H9 (cell line): ENCODE data around the gene ZBTB16. TPM values are rescaled to one million over a fixed set of nuclear protein-coding genes. Genes with fewer than 3 reads are reported as not detected.

Source experiments
- DNase-seq: peaks from one replicate; pipeline ENCODE4 v3.0.0-alpha.2; 2017
- H2AFZ ChIP-seq: one replicate; pipeline ENCODE4 v1.6.1; 2013; ENCODE audit warnings: mild to moderate bottlenecking, low read length, control low read depth, moderate library complexity
- H2AK5ac ChIP-seq: 2 replicates; pipeline ENCODE4 v1.6.1; 2013; ENCODE audit warnings: low read length, control low read depth, mixed read lengths; ENCODE audit not compliant: insufficient read length
- H2BK120ac ChIP-seq: one replicate; pipeline ENCODE4 v1.6.1; 2013; ENCODE audit warnings: low read depth, mild to moderate bottlenecking, low read length, control low read depth, inconsistent platforms; ENCODE audit not compliant: poor library complexity, severe bottlenecking
- H2BK12ac ChIP-seq: 2 replicates; pipeline ENCODE4 v1.6.1; 2013; ENCODE audit warnings: low read length, control low read depth, mixed read lengths, low read depth; ENCODE audit not compliant: insufficient read length
- H2BK15ac ChIP-seq: 2 replicates; pipeline ENCODE4 v1.6.1; 2013; ENCODE audit warnings: low read depth, low read length, control low read depth
- H2BK20ac ChIP-seq: one replicate; pipeline ENCODE4 v1.6.1; 2013; ENCODE audit warnings: low read depth, mild to moderate bottlenecking, low read length, control low read depth, inconsistent platforms; ENCODE audit not compliant: poor library complexity, severe bottlenecking
- H2BK5ac ChIP-seq: 2 replicates; pipeline ENCODE4 v1.6.1; 2013; ENCODE audit warnings: low read length, control low read depth, mixed read lengths; ENCODE audit not compliant: insufficient read length
- H3K14ac ChIP-seq: 2 replicates; pipeline ENCODE4 v1.6.1; 2013; ENCODE audit warnings: low read length, control low read depth; ENCODE audit not compliant: insufficient read depth
- H3K18ac ChIP-seq: 2 replicates; pipeline ENCODE4 v1.6.1; 2013; ENCODE audit warnings: low read depth, mild to moderate bottlenecking, mixed read lengths, low read length, control low read depth; ENCODE audit not compliant: insufficient read length
- H3K23ac ChIP-seq: 2 replicates; pipeline ENCODE4 v1.6.1; 2013; ENCODE audit warnings: low read length, control low read depth, mixed read lengths, low read depth; ENCODE audit not compliant: insufficient read length
- H3K23me2 ChIP-seq: 2 replicates; pipeline ENCODE4 v1.6.1; 2013; ENCODE audit warnings: low read depth, mild to moderate bottlenecking, mixed read lengths, low read length, control low read depth; ENCODE audit not compliant: insufficient read length, poor library complexity, severe bottlenecking
- H3K27ac ChIP-seq: 2 replicates; pipeline ENCODE4 v1.5.1; 2013; ENCODE audit warnings: low read length, control low read depth, mixed read lengths, low read depth; ENCODE audit not compliant: insufficient read length
- H3K27me3 ChIP-seq: 2 replicates; pipeline ENCODE4 v1.6.1; 2013; ENCODE audit warnings: low read length, control low read depth, inconsistent platforms; ENCODE audit not compliant: insufficient read depth
- H3K4ac ChIP-seq: 2 replicates; pipeline ENCODE4 v1.6.1; 2013; ENCODE audit warnings: low read depth, mild to moderate bottlenecking, control low read depth, inconsistent platforms, low read length, moderate library complexity
- H3K4me1 ChIP-seq: 2 replicates; pipeline ENCODE4 v1.6.1; 2013; ENCODE audit warnings: low read length, control low read depth, inconsistent platforms; ENCODE audit not compliant: insufficient read depth
- H3K4me2 ChIP-seq: 2 replicates; pipeline ENCODE4 v1.6.1; 2013; ENCODE audit warnings: low read length, control low read depth, mixed read lengths; ENCODE audit not compliant: insufficient read length, insufficient read depth
- H3K56ac ChIP-seq: 2 replicates; pipeline ENCODE4 v1.6.1; 2013; ENCODE audit warnings: low read depth, mild to moderate bottlenecking, mixed read lengths, low read length, control low read depth; ENCODE audit not compliant: insufficient read length
- H3K79me1 ChIP-seq: 2 replicates; pipeline ENCODE4 v1.6.1; 2013; ENCODE audit warnings: low read depth, mild to moderate bottlenecking, moderate library complexity, low read length, control low read depth, inconsistent platforms; ENCODE audit not compliant: insufficient read depth, poor library complexity, severe bottlenecking
- H3K79me2 ChIP-seq: 2 replicates; pipeline ENCODE4 v1.6.1; 2013; ENCODE audit warnings: low read length, control low read depth, inconsistent platforms; ENCODE audit not compliant: insufficient read depth
- H3K9ac ChIP-seq: 2 replicates; pipeline ENCODE4 v1.6.1; 2013; ENCODE audit warnings: low read length, control low read depth, mixed read lengths; ENCODE audit not compliant: insufficient read length; ENCODE audit errors: extremely low read depth
- H3K9me3 ChIP-seq: one replicate; pipeline ENCODE4 v1.6.1; 2013; ENCODE audit warnings: low read depth, low read length, inconsistent platforms; ENCODE audit not compliant: control insufficient read depth
- H3T11ph ChIP-seq: one replicate; pipeline ENCODE4 v1.6.1; 2013; ENCODE audit warnings: mild to moderate bottlenecking, low read length, control low read depth, inconsistent platforms
- H4K20me1 ChIP-seq: one replicate; pipeline ENCODE4 v1.6.1; 2013; ENCODE audit not compliant: control insufficient read depth, insufficient read length, insufficient read depth
- H4K5ac ChIP-seq: 2 replicates; pipeline ENCODE4 v1.6.1; 2013; ENCODE audit warnings: low read depth, mild to moderate bottlenecking, mixed read lengths, low read length, control low read depth; ENCODE audit not compliant: insufficient read length
- H4K8ac ChIP-seq: replicated peaks from 2 replicates; pipeline ENCODE4 v1.6.1; 2013; ENCODE audit warnings: low read length, control low read depth, mixed read lengths, low read depth; ENCODE audit not compliant: insufficient read length
- H4K91ac ChIP-seq: 2 replicates; pipeline ENCODE4 v1.6.1; 2013; ENCODE audit warnings: low read depth, mild to moderate bottlenecking, moderate library complexity, mixed read lengths, low read length, control low read depth; ENCODE audit not compliant: insufficient read length
- H3K27ac Mint-ChIP-seq, 3 experiments: 2 replicates in 2 of 3; 3 replicates in 1 of 3; pipeline ENCODE4 v1.8.0; 2020 to 2021; ENCODE audit warnings: mixed read lengths in 3 of 3, mild to moderate bottlenecking in 1 of 3, moderate library complexity in 1 of 3
- H3K27me3 Mint-ChIP-seq: 2 replicates; pipeline ENCODE4 v1.8.0; 2021; ENCODE audit warnings: low read depth, mild to moderate bottlenecking, moderate library complexity, mixed read lengths
- H3K36me3 Mint-ChIP-seq, 3 experiments: 2 replicates in 2 of 3; 3 replicates in 1 of 3; pipeline ENCODE4 v1.8.0; 2020 to 2021; ENCODE audit warnings: low read depth in 3 of 3, mixed read lengths in 3 of 3; ENCODE audit not compliant: insufficient read depth in 1 of 3
- H3K4me1 Mint-ChIP-seq, 2 experiments: 2 replicates each; pipeline ENCODE4 v1.8.0; 2020; ENCODE audit warnings: mixed read lengths in 2 of 2
- H3K4me3 Mint-ChIP-seq, 2 experiments: 2 replicates in 1 of 2; 3 replicates in 1 of 2; pipeline ENCODE4 v1.8.0; 2020 to 2021; ENCODE audit warnings: mild to moderate bottlenecking in 2 of 2, mixed read lengths in 2 of 2, moderate library complexity in 1 of 2
- H3K9me3 Mint-ChIP-seq, 2 experiments: 2 replicates in 1 of 2; 3 replicates in 1 of 2; pipeline ENCODE4 v1.8.0; 2020; ENCODE audit warnings: mild to moderate bottlenecking in 2 of 2, mixed read lengths in 2 of 2, moderate library complexity in 1 of 2
- whole genome bisulfite sequencing: extraction: QIAGEN DNeasy Blood & Tissue Kit; methylation state at CpG from one replicate; pipeline ENCODE4 v1.1.7; 2013; ENCODE audit warnings: missing lambda C conversion rate, low lambda C conversion rate, mixed read lengths; ENCODE audit not compliant: insufficient read length; ENCODE audit errors: extremely low coverage; 5-methylcytosine and 5-hydroxymethylcytosine counted together
- total RNA-seq: library from RNA; stranded (reverse); gene quantifications from 2 replicates; pipeline ENCODE4 v1.2.1, GENCODE V29; 2021
- TF ChIP-seq, protein P1 (sequence below): fragments of 200-600 bp; sonication (generic); conservative IDR thresholded peaks from 3 replicates; pipeline ENCODE4 v1.8.0; 2021; ENCODE audit warnings: antibody characterized with exemption, mild to moderate bottlenecking

Gene ZBTB16
- total RNA-seq, 1 experiment from 2014 or later: not detected

GRCh38 chr11:114033572-114033971 is 25.9 kb upstream of the ZBTB16 start:
- no peak overlapping the region for H3K14ac ChIP-seq
- no peaks in the 10 kb centered on the region; a peak in 1 of 7 replicates for H3K36me3 Mint-ChIP-seq
- no peaks in the 10 kb centered on the region; a peak in 1 of 5 replicates for H3K9me3 Mint-ChIP-seq
- H3K23ac ChIP-seq: no peak overlapping the region
- no CpG with 5 or more reads among the region's 2 CpGs for WGBS
- no peak overlapping the region for H2BK5ac ChIP-seq
- no peak overlapping the region for H3K4me3 Mint-ChIP-seq
- no peak overlapping the region for H4K91ac ChIP-seq
- no peak overlapping the region for H3T11ph ChIP-seq
- peaks cover 46% of the 10 kb centered on the region for H3K27me3 Mint-ChIP-seq
- no peaks in the 10 kb centered on the region for H3K4me1 ChIP-seq
- no peak overlapping the region for H2AK5ac ChIP-seq
- no peak overlapping the region for H2AFZ ChIP-seq
- H4K5ac ChIP-seq: no peak overlapping the region
- no peak overlapping the region for H4K8ac ChIP-seq
- H3K9ac ChIP-seq: no peak overlapping the region
- H2BK20ac ChIP-seq: no peak overlapping the region
- H4K20me1 ChIP-seq: no peaks in the 10 kb centered on the region
- H3K9me3 ChIP-seq: no peaks in the 10 kb centered on the region
- H3K56ac ChIP-seq: no peak overlapping the region
- H3K23me2 ChIP-seq: peaks cover 4% of the 10 kb centered on the region
- H2BK12ac ChIP-seq: no peak overlapping the region
- no peak overlapping the region for H2BK15ac ChIP-seq
- no peak overlapping the region for H3K27ac Mint-ChIP-seq
- H3K18ac ChIP-seq: no peak overlapping the region
- peaks cover 3% of the 10 kb centered on the region in 2 experiments; a peak in 1 of 4 replicates for H3K4me1 Mint-ChIP-seq
- no peak overlapping the region for H3K27ac ChIP-seq
- no peaks in the 10 kb centered on the region for H3K27me3 ChIP-seq
- no peak for DNase-seq
- H3K4me2 ChIP-seq: no peak overlapping the region
- H2BK120ac ChIP-seq: no peak overlapping the region
- H3K79me1 ChIP-seq: no peaks in the 10 kb centered on the region
- TF ChIP-seq, protein P1, sequence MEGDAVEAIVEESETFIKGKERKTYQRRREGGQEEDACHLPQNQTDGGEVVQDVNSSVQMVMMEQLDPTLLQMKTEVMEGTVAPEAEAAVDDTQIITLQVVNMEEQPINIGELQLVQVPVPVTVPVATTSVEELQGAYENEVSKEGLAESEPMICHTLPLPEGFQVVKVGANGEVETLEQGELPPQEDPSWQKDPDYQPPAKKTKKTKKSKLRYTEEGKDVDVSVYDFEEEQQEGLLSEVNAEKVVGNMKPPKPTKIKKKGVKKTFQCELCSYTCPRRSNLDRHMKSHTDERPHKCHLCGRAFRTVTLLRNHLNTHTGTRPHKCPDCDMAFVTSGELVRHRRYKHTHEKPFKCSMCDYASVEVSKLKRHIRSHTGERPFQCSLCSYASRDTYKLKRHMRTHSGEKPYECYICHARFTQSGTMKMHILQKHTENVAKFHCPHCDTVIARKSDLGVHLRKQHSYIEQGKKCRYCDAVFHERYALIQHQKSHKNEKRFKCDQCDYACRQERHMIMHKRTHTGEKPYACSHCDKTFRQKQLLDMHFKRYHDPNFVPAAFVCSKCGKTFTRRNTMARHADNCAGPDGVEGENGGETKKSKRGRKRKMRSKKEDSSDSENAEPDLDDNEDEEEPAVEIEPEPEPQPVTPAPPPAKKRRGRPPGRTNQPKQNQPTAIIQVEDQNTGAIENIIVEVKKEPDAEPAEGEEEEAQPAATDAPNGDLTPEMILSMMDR: no peak
- no peak overlapping the region for H3K4ac ChIP-seq
- H3K79me2 ChIP-seq: no peaks in the 10 kb centered on the region
